Measurements from ENCODE around the gene EIF3D.
"Not testable (repeated sequence)": the region's sequence is repeated elsewhere in the genome, so short reads cannot be mapped to it uniquely, and the experiment has no call there.

The EIF3D gene

DNA sequence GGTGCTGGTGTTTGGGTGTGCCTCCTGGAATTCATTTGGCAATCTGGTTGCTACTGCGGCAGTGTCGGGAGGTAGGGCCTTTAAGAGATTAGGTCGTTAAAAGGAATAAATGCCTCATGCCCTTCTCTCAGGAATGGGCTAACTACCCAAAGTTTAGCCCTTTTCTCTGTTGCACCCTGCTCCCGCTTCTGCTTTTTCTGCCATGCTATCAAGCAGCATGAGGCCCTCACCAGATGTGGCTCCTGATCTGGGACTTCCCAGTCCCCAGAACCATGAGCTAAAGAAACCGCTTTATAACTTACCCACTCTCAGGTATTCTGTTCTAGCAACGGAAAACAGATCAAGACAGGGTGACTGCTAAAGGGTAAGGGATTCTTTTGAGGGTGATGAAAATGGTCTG is 6.3 kb downstream of the EIF3D start:
- DNase-seq (ENCODE audit: extremely low read depth, low read depth) = no peak
- TF ChIP-seq, protein P1, sequence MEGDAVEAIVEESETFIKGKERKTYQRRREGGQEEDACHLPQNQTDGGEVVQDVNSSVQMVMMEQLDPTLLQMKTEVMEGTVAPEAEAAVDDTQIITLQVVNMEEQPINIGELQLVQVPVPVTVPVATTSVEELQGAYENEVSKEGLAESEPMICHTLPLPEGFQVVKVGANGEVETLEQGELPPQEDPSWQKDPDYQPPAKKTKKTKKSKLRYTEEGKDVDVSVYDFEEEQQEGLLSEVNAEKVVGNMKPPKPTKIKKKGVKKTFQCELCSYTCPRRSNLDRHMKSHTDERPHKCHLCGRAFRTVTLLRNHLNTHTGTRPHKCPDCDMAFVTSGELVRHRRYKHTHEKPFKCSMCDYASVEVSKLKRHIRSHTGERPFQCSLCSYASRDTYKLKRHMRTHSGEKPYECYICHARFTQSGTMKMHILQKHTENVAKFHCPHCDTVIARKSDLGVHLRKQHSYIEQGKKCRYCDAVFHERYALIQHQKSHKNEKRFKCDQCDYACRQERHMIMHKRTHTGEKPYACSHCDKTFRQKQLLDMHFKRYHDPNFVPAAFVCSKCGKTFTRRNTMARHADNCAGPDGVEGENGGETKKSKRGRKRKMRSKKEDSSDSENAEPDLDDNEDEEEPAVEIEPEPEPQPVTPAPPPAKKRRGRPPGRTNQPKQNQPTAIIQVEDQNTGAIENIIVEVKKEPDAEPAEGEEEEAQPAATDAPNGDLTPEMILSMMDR (IDR thresholded peaks at IDR 0.05; ENCODE audit: low read depth, low read length, missing control alignments) = no peak
- no peak overlapping the region for H3K4me3 ChIP-seq (replicated peaks; ENCODE audit: low read depth, low read length)

DNA sequence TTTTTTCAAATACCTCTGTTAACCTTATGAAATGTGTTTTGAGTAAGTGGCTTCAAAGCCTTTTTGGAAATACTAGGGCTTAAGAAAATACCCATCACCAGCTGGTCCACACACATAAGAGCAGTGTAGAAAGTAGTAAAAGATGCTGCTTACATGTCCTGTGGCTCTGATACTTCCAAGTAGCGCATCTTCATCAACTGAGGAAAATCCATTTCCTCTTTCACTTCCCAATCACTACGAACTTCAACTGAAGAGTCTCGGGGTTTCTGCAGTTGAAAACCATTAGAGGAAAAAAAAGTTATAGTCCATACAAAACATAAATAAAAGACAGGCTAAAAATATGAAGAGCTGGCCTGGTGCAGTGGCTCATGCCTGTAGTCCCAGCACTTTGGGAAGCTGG is 8.5 kb downstream of the EIF3D start:
- TF ChIP-seq, protein P1 (IDR thresholded peaks at IDR 0.05; ENCODE audit: low read depth, low read length, missing control alignments) = no peak
- no peak for DNase-seq (ENCODE audit: extremely low read depth, low read depth)
- no peak overlapping the region for H3K4me3 ChIP-seq (replicated peaks; ENCODE audit: low read depth, low read length)

DNA sequence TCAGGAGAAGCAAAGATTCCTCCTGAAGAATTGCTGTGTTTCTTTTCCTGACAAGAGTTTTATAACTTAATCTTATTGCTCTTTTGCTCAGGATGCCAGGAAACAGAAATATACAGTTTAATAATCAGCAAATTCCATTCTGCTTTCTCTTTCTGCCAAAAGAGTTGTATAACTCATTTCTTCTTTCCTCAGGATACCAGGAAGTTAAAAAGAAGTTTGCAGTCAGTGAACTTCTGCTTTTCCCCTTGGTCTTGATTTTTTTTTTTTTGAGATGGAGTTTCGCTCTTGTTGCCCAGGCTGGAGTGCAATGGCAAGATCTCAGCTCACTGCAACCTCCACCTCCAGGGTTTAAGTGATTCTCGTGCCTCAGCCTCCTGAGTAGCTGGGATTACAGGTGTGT is 9.1 kb downstream of the EIF3D start:
- H3K4me3 ChIP-seq (replicated peaks; ENCODE audit: low read depth, low read length); DNase-seq (ENCODE audit: extremely low read depth, low read depth): not testable (repeated sequence)

DNA sequence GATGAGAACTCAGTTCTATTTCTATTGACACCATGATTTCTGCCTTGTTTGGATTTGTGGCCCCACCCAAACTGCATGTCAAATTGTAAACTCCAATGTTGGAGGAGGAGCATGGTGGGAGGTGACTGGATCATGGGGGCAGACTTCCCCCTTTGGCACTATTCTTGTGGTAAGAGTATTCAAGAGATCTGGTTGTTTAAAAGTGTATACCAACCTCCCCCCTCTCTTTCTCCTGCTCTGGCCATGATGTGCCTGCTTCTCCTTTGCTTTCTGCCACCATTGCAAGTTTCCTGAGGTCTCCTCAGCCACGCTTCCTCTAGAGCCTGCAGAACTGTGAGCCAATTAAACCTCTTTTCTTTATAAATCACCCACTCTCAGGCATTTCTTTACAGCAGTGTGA is 14.2 kb downstream of the EIF3D start:
- TF ChIP-seq, protein P1 (IDR thresholded peaks at IDR 0.05; ENCODE audit: low read depth, low read length, missing control alignments) = no peak
- DNase-seq (ENCODE audit: extremely low read depth, low read depth) = no peak
- no peak overlapping the region for H3K4me3 ChIP-seq (replicated peaks; ENCODE audit: low read depth, low read length)

DNA sequence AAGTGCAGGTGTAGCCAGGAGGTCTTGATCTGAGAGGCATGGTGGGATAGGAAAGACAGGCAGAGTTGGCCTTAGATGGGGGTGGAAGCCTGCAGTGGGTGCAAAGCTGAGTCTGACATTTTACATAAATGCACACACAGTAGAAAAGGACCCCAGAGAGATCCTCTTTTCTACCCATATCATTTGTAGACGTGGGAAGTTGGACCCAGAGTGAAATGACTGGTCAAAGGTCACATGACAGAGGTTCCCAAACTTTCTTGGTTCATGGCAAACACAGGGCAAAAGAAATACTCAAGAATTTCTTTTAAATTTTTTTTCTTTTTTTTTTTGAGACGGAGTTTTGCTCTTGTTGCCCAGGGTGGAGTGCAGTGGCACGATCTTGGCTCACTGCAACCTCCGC is 16.0 kb downstream of the EIF3D start:
- TF ChIP-seq, protein P1 (IDR thresholded peaks at IDR 0.05; ENCODE audit: low read depth, low read length, missing control alignments) = no peak
- DNase-seq (ENCODE audit: extremely low read depth, low read depth) = no peak
- no peak overlapping the region for H3K4me3 ChIP-seq (replicated peaks; ENCODE audit: low read depth, low read length)

DNA sequence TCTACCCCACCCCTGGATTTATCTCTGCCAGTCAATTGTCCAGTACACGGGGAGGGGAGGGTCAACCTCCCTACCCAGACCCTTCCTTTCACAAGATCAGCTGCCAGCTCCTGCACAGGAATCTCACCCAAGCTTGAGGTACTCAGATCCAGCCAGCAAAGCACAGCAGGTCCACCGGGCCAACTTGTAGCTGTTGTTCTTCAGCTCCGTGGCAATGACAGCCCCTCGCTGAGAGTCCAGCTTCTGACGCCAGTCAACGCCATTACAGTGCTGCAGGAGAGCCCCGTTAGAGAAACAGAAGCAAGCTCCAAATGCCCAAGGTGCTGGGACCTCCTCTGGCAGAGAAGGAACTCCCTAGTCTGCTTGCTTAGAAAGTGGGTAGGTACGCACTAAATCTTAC is 16.6 kb downstream of the EIF3D start:
- DNase-seq (ENCODE audit: extremely low read depth, low read depth) = no peak
- H3K4me3 ChIP-seq (replicated peaks; ENCODE audit: low read depth, low read length) = no peak overlapping the region
- TF ChIP-seq, protein P1 (IDR thresholded peaks at IDR 0.05; ENCODE audit: low read depth, low read length, missing control alignments) = no peak

DNA sequence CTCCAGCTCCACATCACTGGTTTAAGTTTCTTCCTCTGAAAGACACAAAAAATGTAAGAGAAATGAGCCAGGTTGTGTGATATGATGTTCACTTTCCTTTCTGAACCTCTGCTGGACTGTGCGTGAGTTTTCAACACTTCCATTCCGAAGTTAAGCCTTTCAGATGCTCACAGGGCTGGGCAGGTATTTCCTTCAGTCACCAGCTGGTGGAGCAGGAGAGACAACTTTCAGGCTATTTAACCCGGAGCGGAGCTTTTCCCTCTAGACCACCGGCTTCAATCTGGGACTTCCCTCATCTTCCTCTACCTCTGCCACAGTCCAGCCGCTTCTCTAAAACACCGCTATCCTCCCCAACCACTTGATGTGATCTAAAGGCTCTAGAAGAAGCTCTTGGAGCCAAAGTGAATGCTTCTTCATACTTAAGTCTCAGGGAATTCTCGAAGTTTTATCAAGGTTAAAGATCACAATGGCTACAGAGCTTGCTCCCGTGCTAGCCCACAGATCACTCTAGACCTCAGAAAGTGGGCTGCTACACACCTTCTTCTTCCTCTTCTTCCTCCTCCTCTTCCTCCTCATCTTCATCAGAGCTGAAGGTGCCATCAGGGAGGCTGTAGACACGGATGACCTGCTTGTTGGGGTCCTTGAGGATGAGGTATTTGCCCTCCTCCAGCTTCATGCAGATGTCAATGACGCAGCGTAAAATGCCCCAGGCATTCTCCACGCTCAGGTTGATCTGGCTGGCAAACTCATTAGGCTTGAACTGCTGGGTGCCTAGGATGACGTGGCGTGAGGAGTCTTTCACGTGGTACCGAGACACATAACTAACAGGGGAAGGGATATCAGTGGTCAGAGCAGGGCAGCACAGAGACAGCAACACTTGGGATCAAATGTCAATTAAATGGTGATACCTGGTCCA is 17.7 kb downstream of the EIF3D start:
- no peak overlapping the region for H3K4me3 ChIP-seq (replicated peaks; ENCODE audit: low read depth, low read length)
- no peak for DNase-seq (ENCODE audit: extremely low read depth, low read depth)
- TF ChIP-seq, protein P1 (IDR thresholded peaks at IDR 0.05; ENCODE audit: low read depth, low read length, missing control alignments) = peak; percentile 55
